ENCODE measurements around the gene ACAA2. TPM values are rescaled to one million over a fixed set of nuclear protein-coding genes. Genes with fewer than 3 reads are reported as not detected.

The ACAA2 gene
- total RNA-seq, 2 experiments from 2014 or later, result 73.6 to 105 TPM

DNA sequence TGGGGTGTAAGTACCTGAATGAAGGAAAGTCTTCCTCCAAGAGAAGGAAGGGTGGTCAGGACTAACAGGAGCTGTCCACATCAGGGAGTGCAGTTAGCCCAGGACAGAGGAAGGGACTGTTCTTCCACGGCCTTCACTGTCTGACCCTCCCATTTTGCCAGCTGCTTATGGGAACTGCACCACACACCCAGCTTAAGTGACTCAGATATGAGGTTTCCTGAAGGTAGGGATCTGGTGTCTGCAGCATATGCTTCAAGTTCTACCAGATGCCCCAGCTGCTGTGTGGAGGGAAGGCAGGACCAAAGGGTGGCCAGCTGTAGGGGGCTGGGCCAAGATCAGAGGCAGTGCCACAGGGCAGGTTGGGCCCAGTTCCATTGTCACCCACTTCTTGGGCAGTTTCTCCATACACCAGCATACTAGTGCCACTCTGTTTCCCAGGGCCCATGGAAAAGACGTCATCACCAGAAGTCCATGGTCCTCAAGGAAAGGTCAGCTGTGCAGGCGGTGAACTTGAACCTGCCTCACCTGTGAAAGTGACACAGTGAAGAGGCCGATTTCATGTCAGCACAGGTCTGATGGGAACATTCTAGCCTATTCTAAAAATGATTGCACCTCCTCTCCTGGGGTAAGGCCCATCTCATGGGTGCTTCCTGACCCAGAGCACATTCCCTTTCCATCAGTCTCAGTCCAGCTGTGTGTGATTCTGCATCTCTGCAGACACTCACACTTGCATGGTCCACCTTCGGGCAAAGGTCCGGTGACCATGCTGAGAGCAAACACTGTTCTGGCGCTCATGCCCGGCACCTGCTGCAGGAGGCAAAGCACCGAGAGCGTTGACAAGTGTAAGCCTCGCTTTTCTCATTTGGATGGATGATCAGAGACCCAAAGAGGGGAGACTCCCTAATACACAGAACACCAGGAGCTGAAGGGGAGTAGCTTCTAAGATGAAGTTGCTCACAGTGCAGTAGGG is 68.0 kb downstream of the ACAA2 start:
- no peak overlapping the region for H3K27ac Mint-ChIP-seq
- CTCF ChIA-PET, result no interaction called here
- H3K9me3 Mint-ChIP-seq (ENCODE audit: low read depth), result no peaks in the 10 kb centered on the region
- no peak overlapping the region for H3K4me3 Mint-ChIP-seq
- H3K4me1 Mint-ChIP-seq, result no peaks in the 10 kb centered on the region
- no peaks in the 10 kb centered on the region for H3K36me3 Mint-ChIP-seq
- no peak for ATAC-seq
- peaks cover 14% of the 10 kb centered on the region for H3K27me3 Mint-ChIP-seq
- no peak for DNase-seq

DNA sequence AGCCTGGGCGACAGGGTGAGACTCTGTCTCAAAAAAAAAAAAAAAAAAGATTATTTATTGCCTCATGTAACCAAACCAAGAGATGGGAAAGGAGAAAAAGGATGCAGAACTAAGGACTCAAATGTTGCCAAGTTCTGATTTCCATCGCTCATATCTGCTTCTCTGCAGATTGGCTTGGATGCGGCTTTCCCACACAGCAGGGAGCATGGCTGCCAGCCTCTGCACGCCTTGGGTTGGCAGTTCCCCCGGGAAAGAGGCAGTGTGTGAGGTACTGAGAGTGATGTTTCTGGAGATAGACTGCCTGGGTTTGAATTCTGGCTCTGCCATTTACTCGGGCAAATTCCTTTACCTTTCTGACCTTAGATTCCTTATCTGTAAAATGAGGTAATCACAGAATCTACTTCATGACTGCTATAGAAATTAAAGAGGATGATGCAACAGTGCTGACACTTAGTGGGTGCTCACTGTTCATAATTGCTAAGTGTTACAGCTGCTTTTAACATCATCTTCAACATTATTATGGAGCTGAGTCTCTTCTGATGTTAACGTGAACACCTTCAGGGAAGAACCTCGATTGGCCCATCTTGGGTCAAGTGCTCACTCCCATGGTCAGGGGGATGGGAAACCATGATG is 68.8 kb downstream of the ACAA2 start:
- no peak overlapping the region for H3K4me3 Mint-ChIP-seq
- H3K36me3 Mint-ChIP-seq, result no peaks in the 10 kb centered on the region
- DNase-seq (no peak), ATAC-seq (no peak)
- peaks cover 14% of the 10 kb centered on the region for H3K27me3 Mint-ChIP-seq
- H3K9me3 Mint-ChIP-seq (ENCODE audit: low read depth), result no peaks in the 10 kb centered on the region
- CTCF ChIA-PET, result no interaction called here
- H3K4me1 Mint-ChIP-seq, result no peaks in the 10 kb centered on the region
- no peak overlapping the region for H3K27ac Mint-ChIP-seq

DNA sequence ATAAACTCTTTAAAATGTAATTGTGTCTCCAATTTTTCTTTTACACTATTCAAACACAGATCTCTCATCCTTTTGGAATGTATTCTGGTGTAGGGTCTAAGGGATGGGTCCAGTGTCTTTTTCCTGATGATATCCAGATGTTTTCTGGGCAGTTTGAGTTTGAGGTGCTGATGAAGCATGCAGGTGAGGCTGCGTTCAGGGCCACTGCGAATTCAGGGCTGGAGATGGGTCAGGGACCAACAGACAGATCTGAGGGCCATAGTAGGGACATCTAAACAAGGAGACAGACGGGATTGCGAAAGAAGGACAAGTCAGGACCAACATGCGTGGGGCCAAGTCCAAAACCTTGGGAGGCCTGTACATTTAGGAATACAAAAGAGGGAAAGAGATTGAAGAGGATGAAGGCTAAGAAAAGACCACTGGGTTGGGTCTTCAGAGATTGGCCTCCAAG is 70.2 kb downstream of the ACAA2 start:
- DNase-seq (no peak), ATAC-seq (no peak)
- Mint-ChIP-seq H3K4me1 (no peaks in the 10 kb centered on the region), H3K9me3 (ENCODE audit: low read depth) (no peaks in the 10 kb centered on the region), H3K4me3 (no peak overlapping the region), H3K27me3 (peaks cover 18% of the 10 kb centered on the region), H3K36me3 (no peaks in the 10 kb centered on the region), H3K27ac (no peak overlapping the region)
- CTCF ChIA-PET, result no interaction called here

DNA sequence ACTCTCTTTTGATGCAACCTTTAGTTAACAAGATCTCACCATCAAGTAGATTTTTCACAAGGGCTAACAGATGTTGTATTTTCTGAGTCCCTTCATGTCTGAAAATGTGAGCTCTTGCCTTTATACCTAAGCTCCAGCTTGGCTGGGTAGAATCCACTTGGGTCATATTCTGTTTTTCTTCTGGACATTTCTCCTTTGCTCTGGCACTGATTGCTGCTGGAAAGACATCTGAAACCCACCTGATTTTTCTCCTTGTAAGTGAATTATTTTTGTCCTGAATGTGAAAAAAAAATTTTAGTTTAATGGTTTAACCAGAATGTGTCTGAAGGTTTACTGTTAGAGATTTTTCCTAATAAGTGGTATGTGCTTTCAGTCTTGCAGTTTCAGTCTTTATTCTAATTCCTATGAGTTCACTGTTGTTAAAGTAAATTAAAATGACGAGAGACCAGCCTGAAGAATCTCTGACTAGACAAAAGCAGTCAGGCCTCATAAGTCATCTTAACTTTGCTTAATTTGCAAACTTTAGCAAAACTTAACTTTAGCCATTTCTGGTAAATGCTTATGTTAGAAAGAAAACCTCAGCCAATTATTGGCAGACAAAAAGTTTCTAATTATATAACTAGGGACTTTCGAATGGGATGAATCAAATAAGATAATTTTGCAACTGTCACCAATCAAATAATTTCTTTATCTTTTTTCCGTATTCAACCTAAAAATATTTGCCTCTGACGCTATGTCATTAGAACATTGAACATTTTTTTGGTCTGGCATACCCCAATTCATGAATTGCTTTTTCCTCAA is 70.8 kb downstream of the ACAA2 start:
- no peaks in the 10 kb centered on the region for H3K4me1 Mint-ChIP-seq
- H3K9me3 Mint-ChIP-seq (ENCODE audit: low read depth), result no peaks in the 10 kb centered on the region
- CTCF ChIA-PET, result no interaction called here
- no peaks in the 10 kb centered on the region for H3K36me3 Mint-ChIP-seq
- no peak overlapping the region for H3K4me3 Mint-ChIP-seq
- no peak for ATAC-seq
- DNase-seq, result no peak
- H3K27me3 Mint-ChIP-seq, result peaks cover 23% of the 10 kb centered on the region
- no peak overlapping the region for H3K27ac Mint-ChIP-seq

DNA sequence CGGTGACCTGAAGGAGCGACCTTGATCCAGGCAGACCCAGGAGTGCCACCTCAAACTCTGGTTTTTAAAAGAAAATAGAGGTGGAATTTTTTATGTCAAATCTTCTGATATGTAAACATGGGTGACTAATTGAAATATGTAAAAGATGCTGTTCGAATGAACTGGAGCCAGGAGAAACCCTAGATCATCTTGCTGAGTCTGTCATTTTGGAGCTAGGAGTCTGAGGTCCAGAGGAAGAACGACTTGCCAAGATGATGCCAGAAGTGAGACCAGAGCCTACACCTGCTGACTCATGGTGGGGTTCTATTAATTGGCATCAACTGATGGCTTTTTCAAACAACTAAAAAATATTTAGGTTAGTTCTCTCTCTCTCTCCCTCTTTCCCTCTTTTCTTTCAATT is 74.1 kb downstream of the ACAA2 start:
- H3K27me3 Mint-ChIP-seq, result peaks cover 34% of the 10 kb centered on the region
- no peak overlapping the region for H3K4me3 Mint-ChIP-seq
- H3K9me3 Mint-ChIP-seq (ENCODE audit: low read depth), result no peaks in the 10 kb centered on the region
- CTCF ChIA-PET, result interaction anchor here (1.2 kb wide), 1 partner anchor 10 kb away, joined by 3 read pairs; no protein-coding TSS in a partner anchor
- H3K27ac Mint-ChIP-seq, result no peak overlapping the region
- ATAC-seq, result no peak
- no peaks in the 10 kb centered on the region for H3K36me3 Mint-ChIP-seq
- DNase-seq, result no peak
- H3K4me1 Mint-ChIP-seq, result no peaks in the 10 kb centered on the region

DNA sequence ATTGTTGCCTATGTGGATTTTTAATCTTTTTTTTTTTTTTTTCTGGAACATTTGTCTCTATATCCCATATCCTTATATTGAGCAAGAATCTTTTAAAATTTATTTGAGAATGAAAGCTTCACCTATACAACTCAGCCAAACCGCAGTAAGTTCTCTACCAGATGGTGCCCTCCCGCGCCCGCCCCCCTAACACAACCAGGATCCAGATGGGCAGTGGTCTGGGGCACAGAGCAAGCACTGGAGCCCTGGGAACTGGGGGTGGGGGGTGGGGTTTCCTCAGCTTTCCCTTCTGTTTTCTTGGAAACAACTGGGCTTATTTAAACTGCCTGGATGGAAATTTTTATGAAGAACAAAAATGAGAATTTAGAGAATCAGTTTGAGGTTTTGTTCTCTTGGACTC is 74.6 kb downstream of the ACAA2 start:
- ATAC-seq, result no peak
- H3K36me3 Mint-ChIP-seq, result no peaks in the 10 kb centered on the region
- peaks cover 38% of the 10 kb centered on the region for H3K27me3 Mint-ChIP-seq
- H3K4me1 Mint-ChIP-seq, result no peaks in the 10 kb centered on the region
- no peak overlapping the region for H3K4me3 Mint-ChIP-seq
- CTCF ChIA-PET, result interaction anchor here (1.2 kb wide), 1 partner anchor 10 kb away, joined by 3 read pairs; no protein-coding TSS in a partner anchor
- DNase-seq, result no peak
- H3K9me3 Mint-ChIP-seq (ENCODE audit: low read depth), result no peaks in the 10 kb centered on the region
- H3K27ac Mint-ChIP-seq, result no peak overlapping the region

DNA sequence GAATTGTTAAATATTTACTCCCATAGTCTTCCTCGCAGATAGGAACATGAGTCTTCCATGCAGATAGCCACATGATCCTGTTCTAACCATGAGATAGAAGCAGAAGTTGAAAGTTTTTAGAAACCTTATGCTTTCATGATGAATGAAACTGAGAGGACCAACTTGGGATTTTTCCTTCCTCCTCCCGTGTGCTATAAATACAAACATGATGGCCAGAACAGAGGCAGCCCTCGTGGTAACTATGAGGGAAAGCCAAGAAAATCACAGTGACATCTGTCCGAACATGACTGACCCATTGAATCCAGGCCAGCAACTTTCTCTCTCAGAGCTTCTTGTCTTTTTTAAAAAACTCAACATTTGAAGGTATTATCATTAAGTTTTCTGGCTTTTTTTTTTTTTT is 78.5 kb downstream of the ACAA2 start:
- no peak overlapping the region for H3K4me3 Mint-ChIP-seq
- H3K36me3 Mint-ChIP-seq, result no peaks in the 10 kb centered on the region
- CTCF ChIA-PET, result interaction anchor here (0.7 kb wide), 1 partner anchor 12 kb away, joined by 3 read pairs; no protein-coding TSS in a partner anchor
- H3K9me3 Mint-ChIP-seq (ENCODE audit: low read depth), result no peaks in the 10 kb centered on the region
- H3K27me3 Mint-ChIP-seq, result peaks cover 28% of the 10 kb centered on the region
- DNase-seq (no peak), ATAC-seq (no peak)
- no peak overlapping the region for H3K27ac Mint-ChIP-seq
- no peaks in the 10 kb centered on the region for H3K4me1 Mint-ChIP-seq

DNA sequence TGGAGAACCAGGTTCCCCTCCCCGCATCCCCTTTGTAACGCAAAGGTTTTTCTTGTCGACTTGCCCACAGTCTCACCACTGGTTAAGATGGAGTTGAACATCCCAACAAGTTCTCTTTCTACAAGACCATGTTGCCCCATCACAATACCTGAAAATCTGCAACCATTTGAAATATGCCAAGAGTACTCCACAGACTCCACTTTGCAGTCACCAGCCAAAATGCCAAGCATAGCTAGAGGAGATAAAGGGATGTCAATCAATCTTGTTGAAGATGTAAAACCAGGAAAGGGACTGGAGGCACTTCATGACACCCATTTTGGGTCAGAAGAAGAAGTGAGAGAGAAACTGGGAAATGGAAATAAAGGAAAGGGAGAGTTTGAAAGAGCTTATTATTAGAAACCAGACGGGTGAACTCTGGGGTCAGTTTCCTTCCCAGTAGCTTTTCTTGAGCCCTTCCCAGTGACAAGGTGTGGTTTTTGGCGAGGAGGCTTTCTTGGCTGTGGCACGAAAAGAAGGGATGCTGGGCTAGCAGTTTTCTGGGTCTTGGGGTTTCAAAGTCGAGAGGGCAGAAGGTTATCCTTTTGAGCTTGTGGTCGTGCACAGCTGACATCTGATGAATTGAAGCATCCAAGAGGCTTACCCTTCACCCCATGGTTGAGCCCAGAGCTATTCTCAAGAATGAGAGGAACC is 79.3 kb downstream of the ACAA2 start:
- Mint-ChIP-seq H3K4me3 (no peak overlapping the region), H3K9me3 (ENCODE audit: low read depth) (no peaks in the 10 kb centered on the region)
- no peak for ATAC-seq

DNA sequence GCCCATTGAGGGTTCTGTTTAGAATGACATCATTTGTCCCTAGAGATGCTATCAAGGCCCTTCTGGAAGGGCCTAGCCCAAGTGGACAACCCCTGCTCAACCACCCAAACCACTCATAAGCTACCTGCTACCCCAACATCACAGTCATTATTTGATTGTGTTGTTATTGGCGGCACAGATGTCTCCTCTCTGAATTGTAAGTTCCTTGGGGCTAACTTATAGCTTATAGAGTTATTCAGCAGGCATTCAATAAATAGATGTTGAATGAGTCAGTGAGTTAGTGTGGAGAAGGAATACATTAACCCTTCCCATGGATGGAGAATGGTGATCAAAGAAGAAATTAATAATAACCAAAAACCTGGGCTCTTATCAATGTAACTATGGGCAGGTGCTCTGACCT is 80.0 kb downstream of the ACAA2 start:
- DNase-seq (no peak), ATAC-seq (no peak)
- Mint-ChIP-seq H3K27me3 (peaks cover 24% of the 10 kb centered on the region), H3K27ac (no peak overlapping the region), H3K4me1 (no peaks in the 10 kb centered on the region), H3K36me3 (no peaks in the 10 kb centered on the region), H3K9me3 (ENCODE audit: low read depth) (no peaks in the 10 kb centered on the region), H3K4me3 (no peak overlapping the region)
- CTCF ChIA-PET, result no interaction called here

More for the DNA sequence above, 79.3 kb downstream of the ACAA2 start:
- Mint-ChIP-seq H3K36me3 (no peaks in the 10 kb centered on the region), H3K4me1 (no peaks in the 10 kb centered on the region), H3K27me3 (peaks cover 25% of the 10 kb centered on the region), H3K27ac (no peak overlapping the region)
- CTCF ChIA-PET, result no interaction called here
- DNase-seq, result no peak

Measured in activated CD8-positive, alpha-beta memory T cell treated with anti-CD3 and anti-CD28 coated beads, Interleukin-2, amount 10 ng/mL, durations not matched to agents 7 days and 5 days (primary cell).